ENCODE results near the gene APCDD1. TPM values are rescaled to one million over a fixed set of nuclear protein-coding genes. Genes with fewer than 3 reads are reported as not detected.

Gene APCDD1
- total RNA-seq, 1 donor from 2014 or later = 4.4 TPM

Other genes with a start within 250 kb of the APCDD1 start
- 30.8 and 33.2 TPM in 2 replicates for gene NAPG, start 71.4 kb downstream of the APCDD1 start, total RNA-seq

All from astrocyte (in vitro differentiated cells and primary cell).